HG03097 (cell line): ENCODE measurements around the gene LIPG.
"Not testable (repeated sequence)": the region's sequence is repeated elsewhere in the genome, so short reads cannot be mapped to it uniquely, and the experiment has no call there.

Source experiments
- ATAC-seq: cut with Tn5 transposase; IDR thresholded peaks from one replicate; pipeline ENCODE4 v1.9.1; 2021; ENCODE audit not compliant: unreplicated experiment, low FRiP score

Gene LIPG

GRCh38 chr18:49546278-49546677, 15.6 kb upstream of the LIPG start:
- ATAC-seq = no peak

GRCh38 chr18:49546719-49547273, 15.1 kb upstream of the LIPG start:
- ATAC-seq = no peak

GRCh38 chr18:49547701-49548100, 14.2 kb upstream of the LIPG start:
- no peak for ATAC-seq

GRCh38 chr18:49548229-49548636, 13.6 kb upstream of the LIPG start:
- ATAC-seq = no peak

- ATAC-seq = no peak
These were observed 11.1 kb upstream of the LIPG start for GRCh38 chr18:49550621-49551339.

- ATAC-seq = no peak
These were observed 8.9 kb upstream of the LIPG start for GRCh38 chr18:49553003-49553402.

GRCh38 chr18:49555641-49556040, 6.2 kb upstream of the LIPG start:
- no peak for ATAC-seq

GRCh38 chr18:49558356-49558755, 3.5 kb upstream of the LIPG start:
- no peak for ATAC-seq

- not testable (repeated sequence) for ATAC-seq
These were observed 2.4 kb upstream of the LIPG start for GRCh38 chr18:49559326-49559931.

GRCh38 chr18:49560277-49560623, 1.6 kb upstream of the LIPG start:
- ATAC-seq = no peak

- no peak for ATAC-seq
These were observed 1.1 kb upstream of the LIPG start for GRCh38 chr18:49560624-49561288.

GRCh38 chr18:49562481-49563129, 748 bp downstream of the LIPG start:
- ATAC-seq = no peak

GRCh38 chr18:49563130-49563540, 1.3 kb downstream of the LIPG start:
- ATAC-seq = no peak

GRCh38 chr18:49563701-49564517, 2.1 kb downstream of the LIPG start:
- ATAC-seq = no peak

- ATAC-seq = no peak
These were observed 2.6 kb downstream of the LIPG start for GRCh38 chr18:49564518-49564834.

GRCh38 chr18:49565101-49565500, 3.2 kb downstream of the LIPG start:
- ATAC-seq = no peak

- ATAC-seq = no peak
These were observed 3.8 kb downstream of the LIPG start for GRCh38 chr18:49565612-49566011.

- no peak for ATAC-seq
These were observed 4.4 kb downstream of the LIPG start for GRCh38 chr18:49566217-49566770.

GRCh38 chr18:49566985-49567384, 5.1 kb downstream of the LIPG start:
- no peak for ATAC-seq

- no peak for ATAC-seq
These were observed 7.9 kb downstream of the LIPG start for GRCh38 chr18:49569724-49570123.
